Measurements from ENCODE around the gene AKTIP.
"Not testable (repeated sequence)": the region's sequence is repeated elsewhere in the genome, so short reads cannot be mapped to it uniquely, and the experiment has no call there.

Gene AKTIP

GRCh38 chr16:53515259-53515658, 12.2 kb upstream of the AKTIP start:
- DNase-seq = no peak

DNA sequence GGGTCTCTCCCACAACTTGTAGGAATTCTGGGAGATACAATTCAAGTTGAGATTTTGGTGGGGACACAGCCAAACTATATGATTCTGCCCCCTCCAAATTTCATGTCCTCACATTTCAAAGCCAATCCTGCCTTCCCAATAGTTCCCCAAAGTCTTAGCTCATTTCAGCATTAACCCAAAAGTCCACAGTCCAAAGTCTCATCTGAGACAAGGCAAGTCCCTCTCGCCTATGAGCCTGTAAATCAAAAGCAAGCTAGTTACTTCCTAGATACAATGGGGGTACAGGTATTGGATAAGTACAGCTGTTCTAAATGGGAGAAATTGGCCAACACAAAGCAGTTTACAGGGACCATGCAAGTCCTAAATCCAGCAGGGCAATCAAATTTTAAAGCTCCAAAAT, 9.8 kb upstream of the AKTIP start:
- DNase-seq = not testable (repeated sequence)

GRCh38 chr16:53511403-53512280, 8.6 kb upstream of the AKTIP start:
- no peak for DNase-seq

GRCh38 chr16:53511084-53511402, 8.0 kb upstream of the AKTIP start:
- no peak for DNase-seq

GRCh38 chr16:53510704-53511070, 7.7 kb upstream of the AKTIP start:
- no peak for DNase-seq

- DNase-seq = peak; percentile 23
These were observed 7.1 kb upstream of the AKTIP start for GRCh38 chr16:53509906-53510703.

- DNase-seq = no peak
These were observed 4.6 kb upstream of the AKTIP start for GRCh38 chr16:53507464-53508179.

- no peak for DNase-seq
These were observed 3.2 kb upstream of the AKTIP start for GRCh38 chr16:53506254-53506653.

- DNase-seq = no peak
These were observed 1.7 kb upstream of the AKTIP start for GRCh38 chr16:53504665-53505064.

GRCh38 chr16:53503991-53504663, 1.1 kb upstream of the AKTIP start:
- no peak for DNase-seq

DNA sequence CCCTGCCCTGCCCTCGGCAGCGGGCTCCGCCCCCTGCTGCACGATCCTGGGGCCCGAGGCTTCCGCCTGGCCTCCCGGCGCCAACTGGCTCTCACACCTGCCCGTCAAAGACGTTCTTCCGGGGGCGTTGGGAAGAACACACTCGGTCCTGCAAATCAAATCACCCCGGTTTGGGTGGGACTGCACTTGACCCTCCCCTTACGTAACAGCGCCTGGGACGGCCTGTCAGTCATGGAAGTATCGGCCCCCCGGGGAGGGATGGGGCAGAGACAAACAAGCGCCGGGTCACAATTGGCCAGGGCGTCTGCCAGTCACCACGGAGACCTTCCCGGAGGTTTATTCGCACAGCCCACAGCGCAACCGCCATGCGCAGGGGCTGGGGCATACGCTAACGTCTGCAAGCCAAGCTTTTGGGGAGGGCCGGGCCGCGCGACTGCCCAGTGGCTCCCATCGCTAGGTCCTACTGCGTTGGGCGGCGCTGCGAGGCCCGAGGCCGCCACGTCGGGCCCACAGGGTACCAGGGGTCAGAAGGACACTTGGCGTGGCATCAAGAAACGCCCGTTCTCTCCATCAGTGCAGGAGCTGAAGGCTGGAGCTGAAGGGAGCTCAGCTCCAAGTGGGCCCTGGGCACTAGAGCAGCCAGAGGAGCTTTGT, 388 bp upstream of the AKTIP start:
- DNase-seq = peak; percentile 98

GRCh38 chr16:53501216-53501859, 1.7 kb downstream of the AKTIP start:
- DNase-seq = no peak

- no peak for DNase-seq
These were observed 4.0 kb downstream of the AKTIP start for GRCh38 chr16:53498984-53499383.

DNA sequence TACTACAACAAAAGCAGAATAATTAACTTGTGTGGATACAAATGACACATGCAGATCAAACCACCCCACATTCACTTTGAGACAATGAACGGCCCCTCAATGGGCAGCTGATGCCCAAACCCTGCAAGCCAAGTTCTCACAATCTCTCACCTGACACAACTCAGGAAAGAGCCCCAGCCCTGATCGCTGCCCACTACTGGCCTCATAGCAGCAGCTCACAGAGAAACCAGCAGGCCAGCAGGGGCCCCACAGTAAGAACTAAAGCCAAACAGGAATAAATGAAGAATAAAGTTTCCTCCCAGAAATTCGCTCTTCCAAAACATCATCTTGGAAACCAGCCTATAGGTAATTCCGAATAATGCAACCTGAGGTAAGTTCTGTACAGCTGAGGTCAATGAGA, 7.7 kb downstream of the AKTIP start:
- DNase-seq = no peak

GRCh38 chr16:53494636-53495035, 8.4 kb downstream of the AKTIP start:
- DNase-seq = no peak

DNA sequence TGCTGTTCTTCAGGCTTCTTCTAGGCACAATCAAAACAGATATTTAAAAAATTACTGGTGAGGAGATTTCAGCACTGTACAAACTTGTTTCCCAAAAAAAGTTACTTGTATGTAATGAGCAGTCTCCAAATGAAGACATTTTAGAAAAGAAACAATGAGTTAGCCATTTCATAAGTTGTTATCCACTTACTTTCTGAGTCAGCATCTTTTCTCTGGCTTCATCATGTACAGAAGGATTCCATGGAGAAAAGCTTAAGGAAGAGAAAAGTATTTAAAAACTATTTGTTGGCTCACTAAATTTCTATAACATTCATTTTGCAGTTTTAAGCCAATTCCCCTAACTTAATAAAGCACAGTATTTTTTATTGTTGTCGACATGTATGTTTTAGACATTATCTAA, 10.5 kb downstream of the AKTIP start:
- DNase-seq = no peak

DNA sequence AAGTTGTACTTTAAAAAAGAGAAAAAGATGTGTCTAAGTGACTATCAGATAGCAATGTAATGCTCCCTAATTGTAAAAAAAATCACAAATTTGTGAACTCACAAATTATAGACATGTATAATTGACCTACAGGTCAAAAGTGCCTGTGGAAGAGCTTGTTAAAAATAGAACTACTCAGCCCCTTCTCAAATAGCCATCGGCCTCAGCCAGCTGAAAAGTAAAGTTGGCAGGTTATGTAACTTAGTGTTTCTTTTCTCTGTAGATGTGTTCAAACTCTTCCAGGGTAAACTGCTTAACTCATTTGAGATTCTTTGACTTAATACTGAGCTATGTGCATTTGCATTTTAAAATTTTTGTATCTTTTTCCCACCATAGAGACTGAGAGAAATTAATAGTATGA, 13.3 kb downstream of the AKTIP start:
- no peak for DNase-seq

- DNase-seq = no peak
These were observed 16.8 kb downstream of the AKTIP start for GRCh38 chr16:53486230-53486629.

DNA sequence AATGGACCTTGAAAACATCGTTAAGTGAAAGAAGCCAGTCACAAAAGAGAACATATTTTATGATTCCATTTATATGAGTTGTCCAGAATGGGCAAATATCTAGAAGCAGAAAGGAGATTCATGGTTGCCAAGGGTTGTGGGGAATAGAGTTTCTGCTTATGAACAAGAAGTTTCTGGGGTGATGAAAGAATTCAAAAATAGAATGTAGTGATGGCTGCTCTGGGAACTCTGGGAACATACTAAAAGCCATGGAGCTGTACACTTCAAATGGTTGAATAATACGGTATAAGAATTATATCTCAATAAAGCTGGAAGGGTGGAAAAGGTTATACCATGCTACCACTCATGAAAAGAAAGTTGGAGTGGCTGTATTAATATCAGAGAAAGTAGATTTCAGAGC, 18.5 kb downstream of the AKTIP start:
- DNase-seq = no peak

- no peak for DNase-seq
These were observed 20.9 kb downstream of the AKTIP start for GRCh38 chr16:53482123-53482522.

- no peak for DNase-seq
These were observed 22.6 kb downstream of the AKTIP start for GRCh38 chr16:53480394-53480793.

DNA sequence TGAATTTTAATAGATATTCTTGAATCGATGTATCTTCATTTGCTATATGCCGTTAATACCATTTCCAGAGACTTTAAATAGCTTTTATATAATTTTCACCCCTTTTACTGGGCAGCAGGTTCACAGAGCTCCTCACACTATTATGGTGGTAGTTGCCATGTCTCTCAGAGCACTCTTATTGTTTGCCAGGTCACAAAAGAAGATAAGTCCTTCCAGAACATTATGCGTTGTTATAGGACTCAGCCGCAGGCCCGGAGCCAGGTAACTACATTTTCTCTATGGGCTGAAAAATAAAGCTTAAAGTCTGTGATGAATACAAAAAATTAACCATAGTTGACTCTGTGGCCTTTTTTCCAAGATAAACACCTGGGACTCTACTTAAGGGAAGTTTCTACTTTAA, 24.0 kb downstream of the AKTIP start:
- no peak for DNase-seq
